IPS-18a (cell line): Measurements from ENCODE around the gene CNTN3.

Source experiments
- H3K27ac ChIP-seq: one replicate; pipeline ENCODE4 v1.5.1; 2013; ENCODE audit warnings: low read length
- H3K27me3 ChIP-seq: one replicate; pipeline ENCODE4 v1.6.1; 2013; ENCODE audit warnings: mild to moderate bottlenecking, low read length; ENCODE audit not compliant: control insufficient read depth, insufficient read depth
- H3K36me3 ChIP-seq: one replicate; pipeline ENCODE4 v1.6.1; 2013; ENCODE audit warnings: low read depth, low read length; ENCODE audit not compliant: control insufficient read depth
- H3K4me1 ChIP-seq: one replicate; pipeline ENCODE4 v1.6.1; 2013; ENCODE audit warnings: low read depth, low read length; ENCODE audit not compliant: control insufficient read depth
- H3K4me3 ChIP-seq: one replicate; pipeline ENCODE4 v1.5.1; 2013; ENCODE audit warnings: low read length
- H3K9ac ChIP-seq: one replicate; pipeline ENCODE4 v1.6.1; 2013; ENCODE audit warnings: mild to moderate bottlenecking, low read length, moderate library complexity
- H3K9me3 ChIP-seq: one replicate; pipeline ENCODE4 v1.6.1; 2013; ENCODE audit warnings: low read depth, low read length; ENCODE audit not compliant: control insufficient read depth

CNTN3 gene

GRCh38 chr3:74582982-74583381, 31.5 kb downstream of the CNTN3 start:
- no peak overlapping the region for H3K9ac ChIP-seq
- H3K9me3 ChIP-seq: no peaks in the 10 kb centered on the region
- no peaks in the 10 kb centered on the region for H3K27me3 ChIP-seq
- no peak overlapping the region for H3K27ac ChIP-seq
- no peaks in the 10 kb centered on the region for H3K36me3 ChIP-seq
- no peaks in the 10 kb centered on the region for H3K4me1 ChIP-seq
- H3K4me3 ChIP-seq: no peak overlapping the region

GRCh38 chr3:74575857-74576256, 38.6 kb downstream of the CNTN3 start:
- H3K4me3 ChIP-seq: no peak overlapping the region
- no peak overlapping the region for H3K9ac ChIP-seq
- H3K36me3 ChIP-seq: no peaks in the 10 kb centered on the region
- no peaks in the 10 kb centered on the region for H3K27me3 ChIP-seq
- H3K27ac ChIP-seq: no peak overlapping the region
- no peaks in the 10 kb centered on the region for H3K4me1 ChIP-seq
- no peaks in the 10 kb centered on the region for H3K9me3 ChIP-seq

- Histone ChIP-seq H3K9me3 (no peaks in the 10 kb centered on the region), H3K36me3 (no peaks in the 10 kb centered on the region), H3K27me3 (no peaks in the 10 kb centered on the region), H3K27ac (no peak overlapping the region), H3K4me1 (no peaks in the 10 kb centered on the region), H3K9ac (no peak overlapping the region), H3K4me3 (no peak overlapping the region)
Observed at GRCh38 chr3:74571118-74571517, 43.3 kb downstream of the CNTN3 start.
